ENCODE results near the gene GUCY1A2. TPM values are rescaled to one million over a fixed set of nuclear protein-coding genes. Genes with fewer than 3 reads are reported as not detected.

Gene GUCY1A2
- total RNA-seq, 1 experiment from 2014 or later, result not detected

GRCh38 chr11:107017433-107018218 is 650 bp downstream of the GUCY1A2 start:
- Histone ChIP-seq H3K79me2 (ENCODE audit: low read length) (no peaks in the 10 kb centered on the region), H3K4me1 (ENCODE audit: insufficient read depth, low read length) (peaks cover 17% of the 10 kb centered on the region; the same call in 1 of the 2 replicates), H3K4me3 (ENCODE audit: low read length) (peak overlapping the region; percentile 57), H2AFZ (ENCODE audit: low read length) (peak overlapping the region; percentile 41; the same call in 1 of the 2 replicates), H3F3A (ENCODE audit: low read length, unreplicated experiment) (no peaks in the 10 kb centered on the region), H3K9me2 (replicated peaks; ENCODE audit: low read length) (no peaks in the 10 kb centered on the region), H3K27me3 (ENCODE audit: low read length) (peaks cover 61% of the 10 kb centered on the region), H3K36me3 (ENCODE audit: low read depth, low read length) (no peaks in the 10 kb centered on the region), H4K20me1 (ENCODE audit: low read length) (no peaks in the 10 kb centered on the region), H3K4me2 (ENCODE audit: low read length) (peak overlapping the region; percentile 80), H3K9me3 (ENCODE audit: low read length) (no peaks in the 10 kb centered on the region), H3K9ac (ENCODE audit: low read length) (no peak overlapping the region), H3K27ac (ENCODE audit: low read length) (no peak overlapping the region)
- ChIA-PET POLR2A (ENCODE audit: unreplicated experiment) (interaction anchor here (0.6 kb wide), 1 partner anchor 168 kb away, joined by 3 read pairs; no protein-coding TSS in a partner anchor), CTCF (interaction anchor here (0.5 to 0.6 kb wide), 2 partner anchors 64 to 508 kb away, joined by 4 read pairs; no protein-coding TSS in a partner anchor)
- peak; percentile 63 for ATAC-seq
- BruUV-seq (replicated peaks), result no TSS peak
- intact Hi-C loops (cut with micrococcal nuclease), result loop anchor here (5.0 to 10.0 kb wide), 3 partner anchors 137 to 423 kb away; no protein-coding TSS in a partner anchor
- TF ChIP-seq EZH2 (IDR thresholded peaks at IDR 0.05; ENCODE audit: low read length, unreplicated experiment), result peak; percentile 82
- TF ChIP-seq CTCF (conservative IDR thresholded peaks at IDR 0.05; ENCODE audit: low read depth, low read length), result peak; percentile 65
- TF ChIP-seq EZH2phosphoT487 (IDR thresholded peaks at IDR 0.05; ENCODE audit: borderline replicate concordance, low read length), result peak; percentile 67; the same call in 1 of the 2 replicates
- DNase-seq, result peak; percentile 21

DNA sequence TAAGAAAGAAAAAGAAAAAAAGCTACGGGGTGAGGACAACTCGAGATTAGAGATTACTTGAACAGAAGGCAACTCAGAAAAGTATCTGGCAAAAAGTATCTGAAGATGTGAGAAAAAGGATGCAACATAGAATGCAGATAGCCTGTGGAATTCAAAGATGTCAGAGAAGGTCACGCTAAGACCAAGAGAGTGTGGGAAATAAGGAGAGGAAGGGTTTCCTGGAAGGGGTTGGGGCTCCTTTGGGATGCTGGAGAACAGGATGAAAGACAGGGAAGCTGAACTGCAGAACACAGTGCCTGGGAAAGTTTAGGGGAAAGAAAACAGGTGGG is 1.2 kb downstream of the GUCY1A2 start:
- Histone ChIP-seq H3K4me1 (ENCODE audit: insufficient read depth, low read length) (peaks cover 21% of the 10 kb centered on the region), H3F3A (ENCODE audit: low read length, unreplicated experiment) (no peaks in the 10 kb centered on the region), H3K4me2 (ENCODE audit: low read length) (peak overlapping the region; percentile 80; the same call in 1 of the 2 replicates), H4K20me1 (ENCODE audit: low read length) (no peaks in the 10 kb centered on the region), H3K4me3 (ENCODE audit: low read length) (0 out of 2 replicates have a peak overlapping the region, but pooled peaks have one; percentile 57), H3K9ac (ENCODE audit: low read length) (no peak overlapping the region), H3K36me3 (ENCODE audit: low read depth, low read length) (no peaks in the 10 kb centered on the region), H3K27me3 (ENCODE audit: low read length) (peaks cover 57% of the 10 kb centered on the region), H3K79me2 (ENCODE audit: low read length) (no peaks in the 10 kb centered on the region), H3K27ac (ENCODE audit: low read length) (no peak overlapping the region), H3K9me2 (replicated peaks; ENCODE audit: low read length) (no peaks in the 10 kb centered on the region), H2AFZ (ENCODE audit: low read length) (no peak overlapping the region), H3K9me3 (ENCODE audit: low read length) (no peaks in the 10 kb centered on the region)
- POLR2A ChIA-PET (ENCODE audit: unreplicated experiment), result no interaction called here
- no peak for TF ChIP-seq CTCF (conservative IDR thresholded peaks at IDR 0.05; ENCODE audit: low read depth, low read length)
- 0 out of 2 replicates have a peak, but pooled peaks have one; percentile 2 for TF ChIP-seq EZH2phosphoT487 (IDR thresholded peaks at IDR 0.05; ENCODE audit: borderline replicate concordance, low read length)
- intact Hi-C loops (cut with micrococcal nuclease), result loop anchor here (5.0 to 10.0 kb wide), 3 partner anchors 138 to 422 kb away; no protein-coding TSS in a partner anchor
- CTCF ChIA-PET, result interaction anchor here (0.5 kb wide), 1 partner anchor 508 kb away, joined by 4 read pairs; no protein-coding TSS in a partner anchor
- BruUV-seq (replicated peaks), result no TSS peak
- no peak for DNase-seq
- no peak for ATAC-seq
